ENCODE results near the gene TMEM131.
"Not testable (repeated sequence)": the region's sequence is repeated elsewhere in the genome, so short reads cannot be mapped to it uniquely, and the experiment has no call there.

TMEM131 gene

GRCh38 chr2:97724073-97724410 is 271.7 kb downstream of the TMEM131 start:
- no peak for DNase-seq (ENCODE audit: low read depth in 2 of 2)

- no peak for DNase-seq (ENCODE audit: low read depth in 2 of 2)
Measured at GRCh38 chr2:97723156-97724072, 272.3 kb downstream of the TMEM131 start.

- DNase-seq (ENCODE audit: low read depth in 2 of 2): no peak
Measured at GRCh38 chr2:97722227-97722626, 273.5 kb downstream of the TMEM131 start.

GRCh38 chr2:97720746-97721145 is 275.0 kb downstream of the TMEM131 start:
- no peak for DNase-seq (ENCODE audit: low read depth in 2 of 2)

- no peak for DNase-seq (ENCODE audit: low read depth in 2 of 2)
Measured at GRCh38 chr2:97719362-97720155, 276.2 kb downstream of the TMEM131 start.

- no peak for DNase-seq (ENCODE audit: low read depth in 2 of 2)
Measured at GRCh38 chr2:97718942-97719341, 276.8 kb downstream of the TMEM131 start.

GRCh38 chr2:97718051-97718882 is 277.5 kb downstream of the TMEM131 start:
- peak; percentile 43 to 61 for DNase-seq (ENCODE audit: low read depth in 2 of 2)

- DNase-seq (ENCODE audit: low read depth in 2 of 2): no peak
Measured at GRCh38 chr2:97717613-97717995, 278.1 kb downstream of the TMEM131 start.

GRCh38 chr2:97716695-97717612 is 278.8 kb downstream of the TMEM131 start:
- DNase-seq (ENCODE audit: low read depth in 2 of 2): no peak

GRCh38 chr2:97715951-97716694 is 279.6 kb downstream of the TMEM131 start:
- no peak for DNase-seq (ENCODE audit: low read depth in 2 of 2)

GRCh38 chr2:97714950-97715652 is 280.6 kb downstream of the TMEM131 start:
- no peak for DNase-seq (ENCODE audit: low read depth in 2 of 2)

- DNase-seq (ENCODE audit: low read depth in 2 of 2): no peak
Measured at GRCh38 chr2:97714084-97714949, 281.4 kb downstream of the TMEM131 start.

GRCh38 chr2:97713296-97714083 is 282.3 kb downstream of the TMEM131 start, which contains the start of gene ZAP70:
ZAP70 (plus strand) TSS chr2:97713576; CDS start chr2:97724037, 10,461 bp downstream.
- peak; percentile 34 to 40 for DNase-seq (ENCODE audit: low read depth in 2 of 2)

GRCh38 chr2:97712693-97713295 is 283.0 kb downstream of the TMEM131 start:
- no peak for DNase-seq (ENCODE audit: low read depth in 2 of 2)

- DNase-seq (ENCODE audit: low read depth in 2 of 2): not testable (repeated sequence)
Measured at GRCh38 chr2:97712175-97712574, 283.6 kb downstream of the TMEM131 start.

GRCh38 chr2:97711394-97711711 is 284.4 kb downstream of the TMEM131 start:
- no peak for DNase-seq (ENCODE audit: low read depth in 2 of 2)

- no peak for DNase-seq (ENCODE audit: low read depth in 2 of 2)
Measured at GRCh38 chr2:97708608-97709007, 287.1 kb downstream of the TMEM131 start.

GRCh38 chr2:97708048-97708380 is 287.7 kb downstream of the TMEM131 start:
- no peak for DNase-seq (ENCODE audit: low read depth in 2 of 2)

Data from activated CD4-positive, alpha-beta T cell treated with anti-CD3 and anti-CD28 coated beads for 24 hours (primary cell).